Measurements from ENCODE around the gene SYT1.

SYT1 gene

GRCh38 chr12:79048962-79049361 lies 184.4 kb downstream of the SYT1 start:
- CTCF ChIA-PET = interaction anchor here (0.6 kb wide), 2 partner anchors 139 to 819 kb away, joined by 3 read pairs; no protein-coding TSS in a partner anchor
- H3K9me3 ChIP-seq (ENCODE audit: control insufficient read depth, insufficient read depth, low read depth, low read length) = no peaks in the 10 kb centered on the region
- no peaks in the 10 kb centered on the region for H3K4me1 ChIP-seq (ENCODE audit: control insufficient read depth, insufficient read depth, low read length)
- H3K27ac ChIP-seq (ENCODE audit: extremely low read depth, low read depth, low read length) = no peak overlapping the region
- POLR2A ChIA-PET = no interaction called here
- TF ChIP-seq ZSCAN23 (tag by site-specific recombination; IDR thresholded peaks at IDR 0.05) (no peak), ZNF660 (tag by site-specific recombination; IDR thresholded peaks at IDR 0.05) (no peak), ZNF112 (tag by site-specific recombination; IDR thresholded peaks at IDR 0.05) (no peak), MZF1 (tag by site-specific recombination; IDR thresholded peaks at IDR 0.05; ENCODE audit: borderline replicate concordance) (no peak), ZNF280D (tag by site-specific recombination; IDR thresholded peaks at IDR 0.05) (no peak), KLF10 (tag by site-specific recombination; IDR thresholded peaks at IDR 0.05) (no peak), ZNF768 (tag by site-specific recombination; IDR thresholded peaks at IDR 0.05) (no peak)
- TF ChIP-seq, protein P1, sequence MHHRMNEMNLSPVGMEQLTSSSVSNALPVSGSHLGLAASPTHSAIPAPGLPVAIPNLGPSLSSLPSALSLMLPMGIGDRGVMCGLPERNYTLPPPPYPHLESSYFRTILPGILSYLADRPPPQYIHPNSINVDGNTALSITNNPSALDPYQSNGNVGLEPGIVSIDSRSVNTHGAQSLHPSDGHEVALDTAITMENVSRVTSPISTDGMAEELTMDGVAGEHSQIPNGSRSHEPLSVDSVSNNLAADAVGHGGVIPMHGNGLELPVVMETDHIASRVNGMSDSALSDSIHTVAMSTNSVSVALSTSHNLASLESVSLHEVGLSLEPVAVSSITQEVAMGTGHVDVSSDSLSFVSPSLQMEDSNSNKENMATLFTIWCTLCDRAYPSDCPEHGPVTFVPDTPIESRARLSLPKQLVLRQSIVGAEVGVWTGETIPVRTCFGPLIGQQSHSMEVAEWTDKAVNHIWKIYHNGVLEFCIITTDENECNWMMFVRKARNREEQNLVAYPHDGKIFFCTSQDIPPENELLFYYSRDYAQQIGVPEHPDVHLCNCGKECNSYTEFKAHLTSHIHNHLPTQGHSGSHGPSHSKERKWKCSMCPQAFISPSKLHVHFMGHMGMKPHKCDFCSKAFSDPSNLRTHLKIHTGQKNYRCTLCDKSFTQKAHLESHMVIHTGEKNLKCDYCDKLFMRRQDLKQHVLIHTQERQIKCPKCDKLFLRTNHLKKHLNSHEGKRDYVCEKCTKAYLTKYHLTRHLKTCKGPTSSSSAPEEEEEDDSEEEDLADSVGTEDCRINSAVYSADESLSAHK (tag by site-specific recombination; IDR thresholded peaks at IDR 0.05) = no peak
- TF ChIP-seq, protein P2, sequence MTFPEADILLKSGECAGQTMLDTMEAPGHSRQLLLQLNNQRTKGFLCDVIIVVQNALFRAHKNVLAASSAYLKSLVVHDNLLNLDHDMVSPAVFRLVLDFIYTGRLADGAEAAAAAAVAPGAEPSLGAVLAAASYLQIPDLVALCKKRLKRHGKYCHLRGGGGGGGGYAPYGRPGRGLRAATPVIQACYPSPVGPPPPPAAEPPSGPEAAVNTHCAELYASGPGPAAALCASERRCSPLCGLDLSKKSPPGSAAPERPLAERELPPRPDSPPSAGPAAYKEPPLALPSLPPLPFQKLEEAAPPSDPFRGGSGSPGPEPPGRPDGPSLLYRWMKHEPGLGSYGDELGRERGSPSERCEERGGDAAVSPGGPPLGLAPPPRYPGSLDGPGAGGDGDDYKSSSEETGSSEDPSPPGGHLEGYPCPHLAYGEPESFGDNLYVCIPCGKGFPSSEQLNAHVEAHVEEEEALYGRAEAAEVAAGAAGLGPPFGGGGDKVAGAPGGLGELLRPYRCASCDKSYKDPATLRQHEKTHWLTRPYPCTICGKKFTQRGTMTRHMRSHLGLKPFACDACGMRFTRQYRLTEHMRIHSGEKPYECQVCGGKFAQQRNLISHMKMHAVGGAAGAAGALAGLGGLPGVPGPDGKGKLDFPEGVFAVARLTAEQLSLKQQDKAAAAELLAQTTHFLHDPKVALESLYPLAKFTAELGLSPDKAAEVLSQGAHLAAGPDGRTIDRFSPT (tag by site-specific recombination; IDR thresholded peaks at IDR 0.05) = no peak
- no peak overlapping the region for H3K4me3 ChIP-seq (ENCODE audit: low read depth, low read length)
- no peaks in the 10 kb centered on the region for H3K36me3 ChIP-seq (ENCODE audit: control insufficient read depth in 2 of 2, insufficient read depth in 1 of 2, low read length in 2 of 2)

- H3K4me1 ChIP-seq (ENCODE audit: control insufficient read depth, insufficient read depth, low read length) = no peaks in the 10 kb centered on the region
- TF ChIP-seq ZNF558 (tag by site-specific recombination; IDR thresholded peaks at IDR 0.05) (no peak), SETDB1 (IDR thresholded peaks at IDR 0.05; ENCODE audit: insufficient read length, low read length) (no peak), BCL11A (tag by site-specific recombination; IDR thresholded peaks at IDR 0.05; ENCODE audit: low read depth) (no peak), ZNF266 (tag by site-specific recombination; IDR thresholded peaks at IDR 0.05; ENCODE audit: low read depth) (no peak), ZNF23 (tag by site-specific recombination; IDR thresholded peaks at IDR 0.05; ENCODE audit: borderline replicate concordance) (no peak), ZNF202 (tag by site-specific recombination; IDR thresholded peaks at IDR 0.05; ENCODE audit: borderline replicate concordance) (no peak), PBX3 (CRISPR knock-in tag; IDR thresholded peaks at IDR 0.05) (no peak)
- TF ChIP-seq, protein P3, sequence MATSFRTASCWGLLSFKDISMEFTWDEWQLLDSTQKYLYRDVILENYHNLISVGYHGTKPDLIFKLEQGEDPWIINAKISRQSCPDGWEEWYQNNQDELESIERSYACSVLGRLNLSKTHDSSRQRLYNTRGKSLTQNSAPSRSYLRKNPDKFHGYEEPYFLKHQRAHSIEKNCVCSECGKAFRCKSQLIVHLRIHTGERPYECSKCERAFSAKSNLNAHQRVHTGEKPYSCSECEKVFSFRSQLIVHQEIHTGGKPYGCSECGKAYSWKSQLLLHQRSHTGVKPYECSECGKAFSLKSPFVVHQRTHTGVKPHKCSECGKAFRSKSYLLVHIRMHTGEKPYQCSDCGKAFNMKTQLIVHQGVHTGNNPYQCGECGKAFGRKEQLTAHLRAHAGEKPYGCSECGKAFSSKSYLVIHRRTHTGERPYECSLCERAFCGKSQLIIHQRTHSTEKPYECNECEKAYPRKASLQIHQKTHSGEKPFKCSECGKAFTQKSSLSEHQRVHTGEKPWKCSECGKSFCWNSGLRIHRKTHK (tag by site-specific recombination; IDR thresholded peaks at IDR 0.05) = no peak
- no peak overlapping the region for H3K27ac ChIP-seq (ENCODE audit: extremely low read depth, low read depth, low read length)
- POLR2A ChIA-PET = no interaction called here
- H3K4me3 ChIP-seq (ENCODE audit: low read depth, low read length) = no peak overlapping the region
- no peaks in the 10 kb centered on the region for H3K9me3 ChIP-seq (ENCODE audit: control insufficient read depth, insufficient read depth, low read depth, low read length)
- no peaks in the 10 kb centered on the region for H3K36me3 ChIP-seq (ENCODE audit: control insufficient read depth in 2 of 2, insufficient read depth in 1 of 2, low read length in 2 of 2)
- CTCF ChIA-PET = no interaction called here
Measured at GRCh38 chr12:79053394-79053793, 188.8 kb downstream of the SYT1 start.

All from HEK293 (cell line).